IMR-90 (cell line): Measurements from ENCODE around the gene ARHGEF26. TPM values are rescaled to one million over a fixed set of nuclear protein-coding genes. Genes with fewer than 3 reads are reported as not detected.

Experiments used
- ATAC-seq: fragments of 200-7000 bp; cut with Tn5 transposase; 2 replicates; pipeline ENCODE4 v1.9.1; 2020; ENCODE audit warnings: low read depth, mild to moderate bottlenecking, moderate library complexity
- BruUV-seq: library from RNA; stranded (reverse); fragments of 400-500 nt; replicated peaks from 2 replicates; lab custom pipeline; 2021; lab: Mats Ljungman, UMichigan
- CTCF ChIA-PET: fragments of 300-600 bp; formaldehyde crosslinking; extraction: SDS; loops from one replicate; lab custom pipeline; 2021; ENCODE audit warnings: antibody characterized with exemption; lab: Yijun Ruan, JAX
- POLR2A ChIA-PET: fragments of 300-600 bp; sonication (Branson Sonifier 250); formaldehyde crosslinking; loops from one replicate; lab custom pipeline; 2022; ENCODE audit warnings: antibody characterized with exemption; ENCODE audit not compliant: unreplicated experiment; lab: Charles Lee
- DNase-seq: peaks from one replicate; pipeline ENCODE4 v3.0.0; 2013
- H2AFZ ChIP-seq: replicated peaks from 2 replicates; pipeline ENCODE3; 2013; ENCODE audit warnings: low read length, mild to moderate bottlenecking; ENCODE audit not compliant: poor library complexity
- H2AK5ac ChIP-seq: 2 replicates; pipeline ENCODE4 v1.6.1; 2013; ENCODE audit warnings: low read depth, low read length, inconsistent platforms
- H2AK9ac ChIP-seq: replicated peaks from 2 replicates; pipeline ENCODE3; 2013; ENCODE audit warnings: mild to moderate bottlenecking, low read depth, low read length, moderate library complexity; ENCODE audit not compliant: poor library complexity
- H2BK120ac ChIP-seq: 2 replicates; pipeline ENCODE4 v1.6.1; 2013; ENCODE audit warnings: low read depth, low read length, inconsistent platforms
- H2BK15ac ChIP-seq: 3 replicates; pipeline ENCODE4 v1.6.1; 2013; ENCODE audit warnings: low read depth, low read length, inconsistent platforms
- H2BK20ac ChIP-seq: 2 replicates; pipeline ENCODE4 v1.6.1; 2013; ENCODE audit warnings: low read depth, mild to moderate bottlenecking, inconsistent platforms, low read length, moderate library complexity
- H2BK5ac ChIP-seq: 2 replicates; pipeline ENCODE4 v1.6.1; 2013; ENCODE audit warnings: mild to moderate bottlenecking, low read depth, low read length, inconsistent platforms; ENCODE audit not compliant: poor library complexity, severe bottlenecking
- H3K14ac ChIP-seq: replicated peaks from 2 replicates; pipeline ENCODE4 v1.6.1; 2013; ENCODE audit warnings: low read depth, low read length, inconsistent platforms
- H3K18ac ChIP-seq: 2 replicates; pipeline ENCODE4 v1.6.1; 2013; ENCODE audit warnings: low read depth, low read length, control low read depth
- H3K23ac ChIP-seq: 2 replicates; pipeline ENCODE4 v1.6.1; 2013; ENCODE audit warnings: low read depth, low read length, inconsistent platforms
- H3K27ac ChIP-seq: 2 replicates; pipeline ENCODE4 v1.5.1; 2013; ENCODE audit warnings: mild to moderate bottlenecking, control low read depth, low read length; ENCODE audit not compliant: insufficient read depth
- H3K27me3 ChIP-seq: 2 replicates; pipeline ENCODE4 v1.6.1; 2013; ENCODE audit warnings: low read length; ENCODE audit not compliant: control insufficient read depth, insufficient read depth
- H3K36me3 ChIP-seq: 2 replicates; pipeline ENCODE4 v1.6.1; 2013; ENCODE audit warnings: low read length, mixed read lengths; ENCODE audit not compliant: control insufficient read depth, insufficient read depth
- H3K4ac ChIP-seq: 2 replicates; pipeline ENCODE4 v1.6.1; 2013; ENCODE audit warnings: low read depth, low read length, inconsistent platforms
- H3K4me1 ChIP-seq: 2 replicates; pipeline ENCODE4 v1.6.1; 2013; ENCODE audit warnings: low read length, mixed read lengths; ENCODE audit not compliant: control insufficient read depth, insufficient read depth
- H3K4me2 ChIP-seq: 2 replicates; pipeline ENCODE4 v1.6.1; 2013; ENCODE audit warnings: low read depth, mild to moderate bottlenecking, control low read depth, low read length, moderate library complexity
- H3K4me3 ChIP-seq: 2 replicates; pipeline ENCODE4 v1.5.1; 2013; ENCODE audit warnings: low read depth, mild to moderate bottlenecking, control low read depth, low read length, moderate library complexity; ENCODE audit not compliant: insufficient read depth
- H3K56ac ChIP-seq: 2 replicates; pipeline ENCODE4 v1.6.1; 2013; ENCODE audit warnings: low read length, inconsistent platforms; ENCODE audit not compliant: insufficient read depth; ENCODE audit errors: extremely low read depth
- H3K79me1 ChIP-seq, 2 experiments: 2 replicates each; pipeline ENCODE4 v1.6.1; 2013; ENCODE audit warnings: low read length in 2 of 2, inconsistent platforms in 1 of 2, low read depth in 1 of 2
- H3K9ac ChIP-seq: 2 replicates; pipeline ENCODE4 v1.6.1; 2013; ENCODE audit warnings: low read depth, low read length, control low read depth
- H3K9me1 ChIP-seq: 2 replicates; pipeline ENCODE4 v1.6.1; 2013; ENCODE audit warnings: low read length, inconsistent platforms; ENCODE audit not compliant: insufficient read depth
- H3K9me3 ChIP-seq: 2 replicates; pipeline ENCODE4 v1.6.1; 2013; ENCODE audit warnings: low read length; ENCODE audit not compliant: control insufficient read depth, insufficient read depth
- H4K20me1 ChIP-seq: 2 replicates; pipeline ENCODE4 v1.6.1; 2013; ENCODE audit warnings: low read length, inconsistent platforms; ENCODE audit not compliant: insufficient read depth
- H4K5ac ChIP-seq: 2 replicates; pipeline ENCODE4 v1.6.1; 2013; ENCODE audit warnings: mild to moderate bottlenecking, low read depth, low read length, control low read depth
- H4K8ac ChIP-seq, 2 experiments: 2 replicates each; pipeline ENCODE4 v1.6.1; 2013; ENCODE audit warnings: low read depth in 2 of 2, low read length in 2 of 2, control low read depth in 1 of 2, inconsistent platforms in 1 of 2
- H4K91ac ChIP-seq: 2 replicates; pipeline ENCODE4 v1.6.1; 2013; ENCODE audit warnings: low read depth, low read length, inconsistent platforms; ENCODE audit not compliant: insufficient read depth
- BHLHE40 ChIP-seq: fragments of 150-350 bp; IDR thresholded peaks from 2 replicates; pipeline ENCODE4 v1.6.1; 2016; ENCODE audit warnings: mild to moderate bottlenecking, low read depth, low read length
- CHD1 ChIP-seq: IDR thresholded peaks from 2 replicates; pipeline ENCODE4 v1.6.1; 2012; ENCODE audit warnings: low read depth, low read length, improper control_type of control experiment
- CTCF ChIP-seq: conservative IDR thresholded peaks from 2 replicates; pipeline ENCODE4 v1.5.1; 2012; ENCODE audit warnings: mild to moderate bottlenecking, low read depth, low read length, improper control_type of control experiment
- MAFK ChIP-seq: IDR thresholded peaks from 2 replicates; pipeline ENCODE4 v1.6.1; 2012; ENCODE audit warnings: low read depth, low read length, improper control_type of control experiment
- MAZ ChIP-seq: IDR thresholded peaks from 2 replicates; pipeline ENCODE4 v1.6.1; 2012; ENCODE audit warnings: low read depth, mild to moderate bottlenecking, low read length, improper control_type of control experiment, moderate library complexity, borderline replicate concordance
- MXI1 ChIP-seq: IDR thresholded peaks from 2 replicates; pipeline ENCODE4 v1.6.1; 2012; ENCODE audit warnings: low read depth, mild to moderate bottlenecking, low read length, moderate library complexity, borderline replicate concordance
- NFE2L2 ChIP-seq: fragments of 150-350 bp; IDR thresholded peaks from 2 replicates; pipeline ENCODE4 v1.6.1; 2016; ENCODE audit warnings: low read depth, mild to moderate bottlenecking, low read length
- POLR2A ChIP-seq: IDR thresholded peaks from 2 replicates; pipeline ENCODE4 v1.6.1; 2012; ENCODE audit warnings: mild to moderate bottlenecking, low read depth, low read length
- RAD21 ChIP-seq: IDR thresholded peaks from 2 replicates; pipeline ENCODE4 v1.6.1; 2012; ENCODE audit warnings: low read length, improper control_type of control experiment
- SMC3 ChIP-seq: fragments of 150-350 bp; IDR thresholded peaks from 2 replicates; pipeline ENCODE4 v1.6.1; 2016; ENCODE audit warnings: low read depth, mild to moderate bottlenecking, antibody characterized with exemption, low read length, moderate library complexity
- USF2 ChIP-seq: fragments of 150-350 bp; IDR thresholded peaks from 2 replicates; pipeline ENCODE4 v1.6.1; 2017; ENCODE audit warnings: mild to moderate bottlenecking, antibody characterized with exemption, low read length, low read depth
- WGBS, 2 experiments: methylation state at CpG; one replicate each; pipeline versions ENCODE4 v1.1.5 to v1.1.7; 2013; ENCODE audit warnings: missing lambda C conversion rate in 2 of 2; ENCODE audit not compliant: insufficient read length in 1 of 2; ENCODE audit errors: extremely low coverage in 2 of 2; 5-methylcytosine and 5-hydroxymethylcytosine counted together
- dilution Hi-C: fragments of 300-500 bp; cut with HindIII; formaldehyde crosslinking; loops from one replicate; pipeline ENCODE4 v1.14.3; 2018; ENCODE audit warnings: low sequenced_read_pairs; ENCODE audit not compliant: unreplicated experiment
- in situ Hi-C: fragments of 300-500 bp; cut with MboI; formaldehyde crosslinking; loops from 3 replicates; pipeline ENCODE4 v1.14.3; 2019; ENCODE audit warnings: low sequenced_read_pairs, inconsistent platforms, mixed read lengths
- intact Hi-C: fragments of 100-400 bp; cut with micrococcal nuclease; formaldehyde crosslinking; loops from 2 replicates; pipeline ENCODE4 v1.10.0; 2022
- polyA plus RNA-seq, 3 experiments: library from polyadenylated mRNA; depleted of rRNA; stranded (reverse); fragments of >200 nt; gene quantifications; 2 replicates each; pipeline ENCODE4 v1.2.3, GENCODE V29; 2012; ENCODE audit warnings: low replicate concordance in 1 of 3
- total RNA-seq: library from RNA; depleted of rRNA; stranded (reverse); fragments of >200 nt; gene quantifications from 2 replicates; pipeline ENCODE4 v1.2.3, GENCODE V29; 2012

Gene ARHGEF26
- total and polyA plus RNA-seq, 2 of the 4 experiments (the other 2 are of a cell fraction) = 2.0 to 2.3 TPM

DNA sequence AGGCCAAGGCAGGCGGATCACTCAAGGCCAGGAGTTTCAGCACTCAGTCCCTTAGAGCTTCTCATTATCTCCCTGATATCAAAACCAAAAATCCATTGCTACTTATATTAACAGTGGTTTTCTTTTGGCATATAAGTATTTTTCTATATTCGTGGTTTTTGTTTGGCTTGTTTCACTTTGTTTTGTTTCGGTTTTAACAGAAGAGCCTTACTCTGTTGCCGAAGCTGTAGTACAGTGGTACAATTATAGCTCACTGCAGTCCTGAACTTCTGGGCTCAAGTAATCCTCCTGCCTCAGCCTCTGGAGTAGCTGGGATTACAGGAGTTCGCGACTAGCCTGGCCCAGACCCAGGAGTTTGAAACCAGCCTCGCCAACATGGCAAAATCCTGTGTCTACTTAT is 42.5 kb upstream of the ARHGEF26 start:
- POLR2A ChIA-PET = no interaction called here
- H2AK9ac ChIP-seq = no peak overlapping the region
- H3K56ac ChIP-seq = no peak overlapping the region
- CTCF ChIA-PET = no interaction called here
- no peaks in the 10 kb centered on the region for H4K20me1 ChIP-seq
- no peak overlapping the region for H4K91ac ChIP-seq
- H3K4ac ChIP-seq = no peak overlapping the region
- intact Hi-C loops (no loop called here), in situ Hi-C loops (no loop called here), dilution Hi-C loops (no loop called here)
- no peaks in the 10 kb centered on the region for H3K27me3 ChIP-seq
- no peaks in the 10 kb centered on the region for H3K9me3 ChIP-seq
- no peak for DNase-seq
- 55% methylated on average over 3 of the region's 7 CpGs; no CpG with 5 or more reads in 1 of the 2 experiments for WGBS, 2 experiments
- H2BK120ac ChIP-seq = no peak overlapping the region
- H3K27ac ChIP-seq = no peak overlapping the region
- H3K9ac ChIP-seq = no peak overlapping the region
- no peak for ATAC-seq
- H3K36me3 ChIP-seq = no peaks in the 10 kb centered on the region
- H2AFZ ChIP-seq = no peak overlapping the region
- no peak overlapping the region for H2BK20ac ChIP-seq
- H2AK5ac ChIP-seq = no peak overlapping the region
- no peak for TF ChIP-seq MXI1
- no peak for TF ChIP-seq NFE2L2
- no peak for TF ChIP-seq POLR2A
- TF ChIP-seq MAZ = no peak
- TF ChIP-seq CTCF = no peak
- TF ChIP-seq MAFK = no peak
- TF ChIP-seq USF2 = no peak
- no peak for TF ChIP-seq RAD21
- TF ChIP-seq CHD1 = no peak
- TF ChIP-seq BHLHE40 = no peak
- TF ChIP-seq SMC3 = no peak
- H2BK5ac ChIP-seq = no peak overlapping the region
- no peak overlapping the region for H3K14ac ChIP-seq
- no TSS peak for BruUV-seq
- H4K8ac ChIP-seq = no peak overlapping the region
- no peak overlapping the region for H3K4me2 ChIP-seq
- H3K79me1 ChIP-seq = no peaks in the 10 kb centered on the region
- no peaks in the 10 kb centered on the region for H3K9me1 ChIP-seq
- H2BK15ac ChIP-seq = no peak overlapping the region
- no peak overlapping the region for H3K18ac ChIP-seq
- H3K4me3 ChIP-seq = no peak overlapping the region
- H3K23ac ChIP-seq = no peak overlapping the region
- no peak overlapping the region for H4K5ac ChIP-seq
- H3K4me1 ChIP-seq = no peaks in the 10 kb centered on the region
